A673 (cell line): ENCODE results near the gene CFAP57. TPM values are rescaled to one million over a fixed set of nuclear protein-coding genes. Genes with fewer than 3 reads are reported as not detected.

Experiments used
- BruUV-seq: library from RNA; stranded (reverse); fragments of 400-500 nt; replicated peaks from 2 replicates; lab custom pipeline; 2021; lab: Mats Ljungman, UMichigan
- CTCF ChIA-PET: fragments of 300-600 bp; sonication (Branson Sonifier 250); formaldehyde crosslinking; loops from one replicate; lab custom pipeline; 2022; ENCODE audit warnings: antibody characterized with exemption; lab: Charles Lee
- POLR2A ChIA-PET: fragments of 300-600 bp; sonication (Branson Sonifier 250); formaldehyde crosslinking; loops from one replicate; lab custom pipeline; 2022; ENCODE audit warnings: antibody characterized with exemption; ENCODE audit not compliant: low non-redundant PET; lab: Charles Lee
- DNase-seq: peaks from one replicate; pipeline ENCODE4 v3.0.0-alpha.2; 2015; ENCODE audit warnings: low spot score
- H3K27ac ChIP-seq: fragments of 200-600 bp; sonication (generic); 2 replicates; pipeline ENCODE4 v1.5.1; 2016; ENCODE audit warnings: mixed run types, low read depth, mild to moderate bottlenecking, mixed read lengths, antibody characterized with exemption, low read length; ENCODE audit not compliant: poor library complexity, severe bottlenecking
- H3K27me3 ChIP-seq: fragments of 200-600 bp; sonication (generic); replicated peaks from 2 replicates; pipeline ENCODE4 v1.6.1; 2017; ENCODE audit warnings: mixed run types, low read depth, mild to moderate bottlenecking, mixed read lengths, antibody characterized with exemption, low read length; ENCODE audit not compliant: insufficient read depth, poor library complexity
- H3K36me3 ChIP-seq: fragments of 200-600 bp; sonication (generic); 2 replicates; pipeline ENCODE4 v1.6.1; 2016; ENCODE audit warnings: mixed run types, mild to moderate bottlenecking, mixed read lengths, antibody characterized with exemption, low read length; ENCODE audit not compliant: insufficient read depth, poor library complexity, severe bottlenecking
- H3K4me1 ChIP-seq: fragments of 200-600 bp; sonication (generic); 2 replicates; pipeline ENCODE4 v1.6.1; 2017; ENCODE audit warnings: mixed run types, mild to moderate bottlenecking, mixed read lengths, antibody characterized with exemption, low read length; ENCODE audit not compliant: insufficient read depth, poor library complexity, severe bottlenecking
- H3K4me3 ChIP-seq: fragments of 200-600 bp; sonication (generic); 2 replicates; pipeline ENCODE4 v1.5.1; 2016; ENCODE audit warnings: low read depth, mixed run types, mild to moderate bottlenecking, mixed read lengths, low read length; ENCODE audit not compliant: poor library complexity, severe bottlenecking
- H3K9me3 ChIP-seq: fragments of 200-600 bp; sonication (generic); 2 replicates; pipeline ENCODE4 v1.6.1; 2016; ENCODE audit warnings: mixed run types, low read depth, mild to moderate bottlenecking, mixed read lengths, antibody characterized with exemption, low read length; ENCODE audit not compliant: poor library complexity, severe bottlenecking
- CTCF ChIP-seq: fragments of 300-800, 200-600 bp; sonication (generic); conservative IDR thresholded peaks from 2 replicates; pipeline ENCODE4 v1.5.1; 2017; ENCODE audit warnings: low read depth, mild to moderate bottlenecking, antibody characterized with exemption, low read length, moderate library complexity, mixed read lengths
- EZH2 ChIP-seq: fragments of 200-600 bp; sonication (generic); IDR thresholded peaks from 2 replicates; pipeline ENCODE4 v1.6.1; 2017; ENCODE audit warnings: borderline replicate concordance, low read depth, mild to moderate bottlenecking, mixed read lengths, antibody characterized with exemption, low read length; ENCODE audit not compliant: poor library complexity, severe bottlenecking
- intact Hi-C: fragments of 100-400 bp; cut with micrococcal nuclease; formaldehyde crosslinking; loops from one replicate; pipeline ENCODE4 v1.10.0; 2022; ENCODE audit not compliant: unreplicated experiment
- total RNA-seq: library from RNA; stranded (reverse); gene quantifications from 2 replicates; pipeline ENCODE4 v1.2.3, GENCODE V29; 2021

The CFAP57 gene
- total RNA-seq, 1 experiment from 2014 or later, result 0.73 TPM

GRCh38 chr1:43272161-43272560 is 100.0 kb downstream of the CFAP57 start:
- Histone ChIP-seq H3K27ac (no peak overlapping the region), H3K36me3 (no peaks in the 10 kb centered on the region), H3K27me3 (no peaks in the 10 kb centered on the region), H3K4me3 (no peak overlapping the region), H3K9me3 (no peaks in the 10 kb centered on the region), H3K4me1 (peaks cover 10% of the 10 kb centered on the region)
- no TSS peak for BruUV-seq
- ChIA-PET CTCF (no interaction called here), POLR2A (no interaction called here)
- TF ChIP-seq EZH2, result no peak
- TF ChIP-seq CTCF, result no peak
- intact Hi-C loops, result no loop called here
- no peak for DNase-seq

GRCh38 chr1:43272576-43273571 is 100.7 kb downstream of the CFAP57 start:
- Histone ChIP-seq H3K4me3 (no peak overlapping the region), H3K9me3 (no peaks in the 10 kb centered on the region), H3K27me3 (no peaks in the 10 kb centered on the region), H3K4me1 (peaks cover 10% of the 10 kb centered on the region), H3K27ac (no peak overlapping the region), H3K36me3 (no peaks in the 10 kb centered on the region)
- TF ChIP-seq EZH2 (no peak), CTCF (no peak)
- intact Hi-C loops, result no loop called here
- no peak for DNase-seq
- POLR2A ChIA-PET, result no interaction called here
- CTCF ChIA-PET, result no interaction called here
- no TSS peak for BruUV-seq

GRCh38 chr1:43273708-43274107 is 101.6 kb downstream of the CFAP57 start:
- Histone ChIP-seq H3K27me3 (no peaks in the 10 kb centered on the region), H3K36me3 (no peaks in the 10 kb centered on the region), H3K27ac (peak overlapping the region; percentile 65), H3K4me3 (no peak overlapping the region), H3K4me1 (peaks cover 10% of the 10 kb centered on the region), H3K9me3 (no peaks in the 10 kb centered on the region)
- ChIA-PET POLR2A (no interaction called here), CTCF (no interaction called here)
- intact Hi-C loops, result no loop called here
- TF ChIP-seq CTCF, result no peak
- BruUV-seq, result no TSS peak
- DNase-seq, result no peak
